OCI-LY1 (cell line): ENCODE results near the gene FOXE1.

Source experiments
- H2AFZ ChIP-seq: fragments of 200-600 bp; sonication (generic), shearing (Covaris generic); 2 replicates; pipeline ENCODE4 v1.6.0; 2014; ENCODE audit warnings: antibody characterized with exemption, mild to moderate bottlenecking, low read length
- H3F3A ChIP-seq: fragments of 200-600 bp; sonication (generic), shearing (Covaris generic); 2 replicates; pipeline ENCODE4 v1.6.0; 2014; ENCODE audit warnings: mild to moderate bottlenecking, antibody characterized with exemption, low read length, moderate library complexity; ENCODE audit not compliant: insufficient read depth
- H3K27ac ChIP-seq: fragments of 200-600 bp; sonication (generic); 2 replicates; pipeline ENCODE4 v1.5.1; 2014; ENCODE audit warnings: low read length, mixed run types, mild to moderate bottlenecking, low read depth; ENCODE audit not compliant: poor library complexity, severe bottlenecking
- H3K27me3 ChIP-seq: fragments of 200-600 bp; sonication (generic); 2 replicates; pipeline ENCODE4 v1.6.0; 2014; ENCODE audit warnings: antibody characterized with exemption, mild to moderate bottlenecking, low read length, moderate library complexity; ENCODE audit not compliant: insufficient read depth
- H3K36me3 ChIP-seq: fragments of 200-600 bp; sonication (generic); 2 replicates; pipeline ENCODE4 v1.6.1; 2014; ENCODE audit warnings: mild to moderate bottlenecking, antibody characterized with exemption, low read length, moderate library complexity, mixed read lengths; ENCODE audit not compliant: insufficient read depth
- H3K4me1 ChIP-seq: fragments of 200-600 bp; sonication (generic); 2 replicates; pipeline ENCODE4 v1.5.1; 2014; ENCODE audit warnings: mild to moderate bottlenecking, low read length, moderate library complexity; ENCODE audit not compliant: insufficient read depth, severe bottlenecking
- H3K4me2 ChIP-seq: fragments of 200-600 bp; sonication (generic), shearing (Covaris generic); 2 replicates; pipeline ENCODE4 v1.6.1; 2014; ENCODE audit warnings: low read length
- H3K4me3 ChIP-seq: fragments of 200-600 bp; sonication (generic); 2 replicates; pipeline ENCODE4 v1.5.1; 2014; ENCODE audit warnings: low read length, low read depth, mild to moderate bottlenecking, mixed read lengths; ENCODE audit not compliant: poor library complexity, severe bottlenecking
- H3K79me2 ChIP-seq: fragments of 200-600 bp; shearing (Covaris generic); 2 replicates; pipeline ENCODE4 v1.6.1; 2016; ENCODE audit warnings: mixed run types, low read length, mixed read lengths; ENCODE audit not compliant: insufficient read depth
- H3K9ac ChIP-seq: fragments of 200-600 bp; sonication (generic), shearing (Covaris generic); 2 replicates; pipeline ENCODE4 v1.6.1; 2014; ENCODE audit warnings: mild to moderate bottlenecking, low read length, mixed read lengths
- H3K9me2 ChIP-seq: fragments of 200-600 bp; sonication (generic), shearing (Covaris generic); 2 replicates; pipeline ENCODE4 v1.6.1; 2014; ENCODE audit warnings: low read depth, mild to moderate bottlenecking, low read length, mixed read lengths
- H3K9me3 ChIP-seq: fragments of 200-600 bp; shearing (Covaris generic); 2 replicates; pipeline ENCODE4 v1.6.1; 2014; ENCODE audit warnings: low read length, mixed read lengths
- H4K20me1 ChIP-seq: fragments of 200-600 bp; sonication (generic), shearing (Covaris generic); 2 replicates; pipeline ENCODE4 v1.6.0; 2016; ENCODE audit warnings: mild to moderate bottlenecking, low read length; ENCODE audit not compliant: insufficient read depth
- CTCF ChIP-seq: fragments of 200-600 bp; sonication (generic), shearing (Covaris generic); IDR thresholded peaks from 2 replicates; pipeline ENCODE4 v1.5.1; 2017; ENCODE audit warnings: mild to moderate bottlenecking, antibody characterized with exemption, low read length, moderate library complexity, mixed read lengths
- EZH2 ChIP-seq: fragments of 200-600 bp; sonication (generic), shearing (Covaris generic); IDR thresholded peaks from 2 replicates; pipeline ENCODE4 v1.8.0; 2017; ENCODE audit warnings: borderline replicate concordance, mixed run types, mild to moderate bottlenecking, antibody characterized with exemption, low read length, moderate library complexity, mixed read lengths

The FOXE1 gene

GRCh38 chr9:97874624-97875023 lies 21.6 kb downstream of the FOXE1 start:
- no peaks in the 10 kb centered on the region for H3K79me2 ChIP-seq
- no peaks in the 10 kb centered on the region for H4K20me1 ChIP-seq
- H3K4me3 ChIP-seq: no peak overlapping the region
- H3K9ac ChIP-seq: no peak overlapping the region
- no peaks in the 10 kb centered on the region for H3K9me2 ChIP-seq
- H3K4me1 ChIP-seq: no peaks in the 10 kb centered on the region
- TF ChIP-seq CTCF (no peak), EZH2 (no peak)
- peaks cover 5% of the 10 kb centered on the region; the same call in 1 of the 2 replicates for H3K27me3 ChIP-seq
- H3K9me3 ChIP-seq: no peaks in the 10 kb centered on the region
- H2AFZ ChIP-seq: no peak overlapping the region
- no peaks in the 10 kb centered on the region for H3F3A ChIP-seq
- no peaks in the 10 kb centered on the region for H3K36me3 ChIP-seq
- no peak overlapping the region for H3K4me2 ChIP-seq
- no peak overlapping the region for H3K27ac ChIP-seq

GRCh38 chr9:97875111-97875510 lies 22.1 kb downstream of the FOXE1 start:
- H3K36me3 ChIP-seq: no peaks in the 10 kb centered on the region
- no peaks in the 10 kb centered on the region for H3K79me2 ChIP-seq
- no peak overlapping the region for H3K27ac ChIP-seq
- H3K4me3 ChIP-seq: no peak overlapping the region
- TF ChIP-seq CTCF (no peak), EZH2 (no peak)
- H3K9me3 ChIP-seq: no peaks in the 10 kb centered on the region
- H3F3A ChIP-seq: no peaks in the 10 kb centered on the region
- H3K9ac ChIP-seq: no peak overlapping the region
- no peaks in the 10 kb centered on the region for H3K9me2 ChIP-seq
- no peaks in the 10 kb centered on the region for H4K20me1 ChIP-seq
- peaks cover 4% of the 10 kb centered on the region; the same call in 1 of the 2 replicates for H3K27me3 ChIP-seq
- no peak overlapping the region for H2AFZ ChIP-seq
- no peaks in the 10 kb centered on the region for H3K4me1 ChIP-seq
- no peak overlapping the region for H3K4me2 ChIP-seq

- Histone ChIP-seq H3K4me2 (no peak overlapping the region), H3K79me2 (no peaks in the 10 kb centered on the region), H3F3A (no peaks in the 10 kb centered on the region), H3K27ac (no peak overlapping the region), H4K20me1 (no peaks in the 10 kb centered on the region), H3K4me3 (no peak overlapping the region), H3K27me3 (no peaks in the 10 kb centered on the region; the same call in 1 of the 2 replicates), H2AFZ (no peak overlapping the region), H3K4me1 (no peaks in the 10 kb centered on the region), H3K9me3 (no peaks in the 10 kb centered on the region), H3K9me2 (no peaks in the 10 kb centered on the region), H3K9ac (no peak overlapping the region), H3K36me3 (no peaks in the 10 kb centered on the region)
- TF ChIP-seq CTCF (no peak), EZH2 (no peak)
Observed at GRCh38 chr9:97876061-97876460, 23.0 kb downstream of the FOXE1 start.
